SK-N-SH (cell line): ENCODE results near the gene PIR. TPM values are rescaled to one million over a fixed set of nuclear protein-coding genes. Genes with fewer than 3 reads are reported as not detected.

Source experiments
- CTCF ChIA-PET: fragments of 300-600, 350-600 bp; formaldehyde crosslinking; extraction: SDS; loops from one replicate; lab custom pipeline; 2021; lab: Yijun Ruan, JAX
- POLR2A ChIA-PET: fragments of 350-600 bp; sonication (Branson Sonifier 250); formaldehyde crosslinking; extraction: SDS; loops from one replicate; lab custom pipeline; 2020; ENCODE audit warnings: antibody characterized with exemption, inconsistent platforms; lab: Yijun Ruan, JAX
- DNase-seq: peaks from one replicate; pipeline ENCODE4 v3.0.0; 2012
- H2AFZ ChIP-seq: fragments of 200-600 bp; sonication (generic); 2 replicates; pipeline ENCODE4 v1.8.1; 2016; ENCODE audit warnings: antibody characterized with exemption, mild to moderate bottlenecking, low read depth
- H3F3A ChIP-seq: fragments of 200-600 bp; sonication (generic); replicated peaks from 2 replicates; pipeline ENCODE3; 2016; ENCODE audit warnings: antibody characterized with exemption, mild to moderate bottlenecking; ENCODE audit not compliant: insufficient read depth
- H3K27ac ChIP-seq, 2 experiments: fragments of 200-500 bp in 1 of 2; fragments of 200-600 bp in 1 of 2; sonication (Bioruptor generic) in 1 of 2; sonication (generic), shearing (Covaris generic) in 1 of 2; 2 replicates each; pipeline versions ENCODE4 v1.5.1 to v1.6.1; 2014 to 2016; ENCODE audit warnings: low read depth in 2 of 2, inconsistent platforms in 1 of 2, low read length in 1 of 2, mild to moderate bottlenecking in 1 of 2, mixed read lengths in 1 of 2
- H3K27me3 ChIP-seq: fragments of 200-600 bp; sonication (generic), shearing (Covaris generic); 2 replicates; pipeline ENCODE4 v1.6.1; 2016; ENCODE audit warnings: mixed run types; ENCODE audit not compliant: insufficient read depth
- H3K36me3 ChIP-seq, 2 experiments: fragments of 200-500 bp in 1 of 2; fragments of 200-600 bp in 1 of 2; sonication (Bioruptor generic) in 1 of 2; sonication (generic) in 1 of 2; replicated peaks in 1 of 2; 2 replicates each; pipeline versions ENCODE3 to v1.5.1; 2014 to 2016; ENCODE audit warnings: low read length in 1 of 2, mild to moderate bottlenecking in 1 of 2; ENCODE audit not compliant: insufficient read depth in 2 of 2, control insufficient read depth in 1 of 2
- H3K4me1 ChIP-seq, 2 experiments: fragments of 200-500 bp in 1 of 2; fragments of 200-600 bp in 1 of 2; sonication (Bioruptor generic) in 1 of 2; sonication (generic), shearing (Covaris generic) in 1 of 2; 2 replicates each; pipeline versions ENCODE4 v1.5.1 to v1.6.1; 2014 to 2016; ENCODE audit warnings: low read depth in 1 of 2, low read length in 1 of 2, mixed run types in 1 of 2; ENCODE audit not compliant: insufficient read depth in 2 of 2, control insufficient read depth in 1 of 2
- H3K4me2 ChIP-seq: fragments of 200-600 bp; sonication (generic), shearing (Covaris generic); 2 replicates; pipeline ENCODE4 v1.6.1; 2017; ENCODE audit warnings: mixed run types
- H3K4me3 ChIP-seq, 2 experiments: fragments of 200-500 bp in 1 of 2; fragments of 200-600 bp in 1 of 2; sonication (Bioruptor generic) in 1 of 2; sonication (generic), shearing (Covaris generic) in 1 of 2; 2 replicates each; pipeline versions ENCODE4 v1.5.1 to v1.8.1; 2014 to 2016; ENCODE audit warnings: low read depth in 2 of 2, inconsistent platforms in 1 of 2, low read length in 1 of 2, mild to moderate bottlenecking in 1 of 2, mixed read lengths in 1 of 2, moderate library complexity in 1 of 2
- H3K79me2 ChIP-seq: fragments of 200-600 bp; sonication (generic); 2 replicates; pipeline ENCODE4 v1.8.1; 2017; ENCODE audit warnings: mild to moderate bottlenecking; ENCODE audit not compliant: insufficient read depth
- H3K9ac ChIP-seq: fragments of 200-600 bp; sonication (generic); 2 replicates; pipeline ENCODE4 v1.6.1; 2017; ENCODE audit warnings: mixed run types
- H3K9me2 ChIP-seq: fragments of 200-600 bp; sonication (generic); 2 replicates; pipeline ENCODE4 v1.6.1; 2017; ENCODE audit warnings: mixed run types
- H3K9me3 ChIP-seq: fragments of 200-600 bp; sonication (generic); 2 replicates; pipeline ENCODE4 v1.6.1; 2017; ENCODE audit warnings: mixed run types, mild to moderate bottlenecking, moderate library complexity
- H4K20me1 ChIP-seq: fragments of 200-600 bp; sonication (generic); 2 replicates; pipeline ENCODE4 v1.6.1; 2017; ENCODE audit warnings: mild to moderate bottlenecking, mixed run types; ENCODE audit not compliant: insufficient read depth
- CHD2 ChIP-seq: fragments of 150-350 bp; IDR thresholded peaks from 2 replicates; pipeline ENCODE4 v1.6.1; 2018; ENCODE audit warnings: low read length; ENCODE audit not compliant: partially characterized antibody
- CTCF ChIP-seq: fragments of 200-600 bp; sonication (generic); IDR thresholded peaks from 2 replicates; pipeline ENCODE4 v1.6.1; 2017; ENCODE audit warnings: antibody characterized with exemption, mild to moderate bottlenecking, moderate library complexity
- ELF1 ChIP-seq: IDR thresholded peaks from 2 replicates; pipeline ENCODE4 v1.4.0; 2012
- GABPA ChIP-seq: IDR thresholded peaks from 2 replicates; pipeline ENCODE4 v1.4.0; 2012; ENCODE audit warnings: low read depth, mild to moderate bottlenecking
- GATA2 ChIP-seq: sonication (generic); formaldehyde crosslinking; IDR thresholded peaks from 2 replicates; pipeline ENCODE4 v1.5.0; 2020; ENCODE audit warnings: mild to moderate bottlenecking, missing genetic modification reagents
- JUND ChIP-seq: IDR thresholded peaks from 2 replicates; pipeline ENCODE4 v1.4.0; 2012
- MAX ChIP-seq: IDR thresholded peaks from 2 replicates; pipeline ENCODE4 v1.4.0; 2012; ENCODE audit warnings: low read depth
- MXI1 ChIP-seq: IDR thresholded peaks from 2 replicates; pipeline ENCODE4 v1.6.1; 2012; ENCODE audit warnings: mild to moderate bottlenecking, low read depth, low read length, improper control_type of control experiment
- NRF1 ChIP-seq: IDR thresholded peaks from 2 replicates; pipeline ENCODE4 v1.6.1; 2012; ENCODE audit warnings: low read depth, mild to moderate bottlenecking, low read length
- POLR2AphosphoS5 ChIP-seq: IDR thresholded peaks from 2 replicates; pipeline ENCODE4 v1.6.1; 2012; ENCODE audit warnings: low read depth, low read length
- RCOR1 ChIP-seq: fragments of 150-350 bp; IDR thresholded peaks from 2 replicates; pipeline ENCODE4 v1.6.1; 2017; ENCODE audit warnings: antibody characterized with exemption, low read length
- SIN3A ChIP-seq: IDR thresholded peaks from 2 replicates; pipeline ENCODE4 v1.6.1; 2012; ENCODE audit warnings: low read depth, mild to moderate bottlenecking, low read length, moderate library complexity, borderline replicate concordance
- TAF1 ChIP-seq: IDR thresholded peaks from 2 replicates; pipeline ENCODE4 v1.6.1; 2012; ENCODE audit warnings: low read depth, mild to moderate bottlenecking, low read length, moderate library complexity, borderline replicate concordance
- TEAD4 ChIP-seq: IDR thresholded peaks from 2 replicates; pipeline ENCODE4 v1.4.0; 2012; ENCODE audit warnings: mild to moderate bottlenecking, borderline replicate concordance; ENCODE audit not compliant: insufficient read depth
- USF1 ChIP-seq: IDR thresholded peaks from 2 replicates; pipeline ENCODE4 v1.4.0; 2012; ENCODE audit warnings: low read depth, borderline replicate concordance
- YY1 ChIP-seq: IDR thresholded peaks from 2 replicates; pipeline ENCODE4 v1.4.0; 2012; ENCODE audit warnings: low read depth, mild to moderate bottlenecking
- ZBTB33 ChIP-seq: IDR thresholded peaks from 2 replicates; pipeline ENCODE4 v1.4.0; 2012; ENCODE audit warnings: low read depth, borderline replicate concordance
- WGBS: methylation state at CpG from one replicate; pipeline ENCODE4 v1.1.6; 2017; ENCODE audit warnings: low lambda C conversion rate; 5-methylcytosine and 5-hydroxymethylcytosine counted together
- polyA plus RNA-seq, 3 experiments: library from polyadenylated mRNA; depleted of rRNA; stranded (reverse); fragments of >200 nt; gene quantifications; 2 replicates each; pipeline ENCODE4 v1.2.3, GENCODE V29; 2012

The PIR gene
- polyA plus RNA-seq, 1 of the 3 experiments (the other 2 are of a cell fraction): 12.3 TPM

- peak; percentile 44 for DNase-seq
- peaks cover 0 to 18% of the 10 kb centered on the region in 2 experiments for H3K36me3 ChIP-seq
- no peak for TF ChIP-seq JUND
- under 1% methylated on average over 10 of the region's 10 CpGs for WGBS
- H3K4me2 ChIP-seq: peak overlapping the region; percentile 63
- H3K27me3 ChIP-seq: peaks cover 2% of the 10 kb centered on the region; the same call in 1 of the 2 replicates
- peak overlapping the region; percentile 64 for H3K9ac ChIP-seq
- H3K9me3 ChIP-seq: no peaks in the 10 kb centered on the region
- H3K4me3 ChIP-seq: peak overlapping the region; percentile 53 to 56
- H3K27ac ChIP-seq: peak overlapping the region; percentile 65
- no peaks in the 10 kb centered on the region for H4K20me1 ChIP-seq
- peak overlapping the region; percentile 74; the same call in 1 of the 2 replicates for H2AFZ ChIP-seq
- H3K4me1 ChIP-seq: no peaks in the 10 kb centered on the region
- POLR2A ChIA-PET: no interaction called here
- CTCF ChIA-PET: interaction anchor here (5.4 kb wide), 1 partner anchor 13 kb away, joined by 30 read pairs; no protein-coding TSS in a partner anchor
- H3K79me2 ChIP-seq: peaks cover 24% of the 10 kb centered on the region; the same call in 1 of the 2 replicates
- no peaks in the 10 kb centered on the region for H3F3A ChIP-seq
- no peaks in the 10 kb centered on the region for H3K9me2 ChIP-seq
Measured at GRCh38 chrX:15336023-15336413, 157.1 kb downstream of the PIR start.

GRCh38 chrX:15335135-15336022, 157.8 kb downstream of the PIR start, which contains the start of gene PIGA:
PIGA (minus strand) TSS chrX:15335523; CDS start chrX:15331930, 3,593 bp downstream.
- peak within 1 kb of the TSS; percentile 74 for H2AFZ ChIP-seq
- CTCF ChIA-PET: interaction anchor here (1.2 to 5.4 kb wide), 2 partner anchors 14 to 36 kb away, joined by 3 to 30 read pairs; no protein-coding TSS in a partner anchor
- H3K4me1 ChIP-seq: no peaks in the 10 kb centered on the region
- 0 out of 2 replicates have a peak, but pooled peaks cover 3% of the 10 kb centered on the region for H3K27me3 ChIP-seq
- H3K9me3 ChIP-seq: no peaks in the 10 kb centered on the region
- 24% methylated on average over 40 of the region's 72 CpGs for WGBS
- peak within 1 kb of the TSS; percentile 61 to 70 for H3K4me3 ChIP-seq
- peak within 1 kb of the TSS; percentile 77 for H3K4me2 ChIP-seq
- DNase-seq: peak; percentile 89
- POLR2A ChIA-PET: no interaction called here
- H3F3A ChIP-seq: no peaks in the 10 kb centered on the region
- peaks cover 24% of the 10 kb centered on the region; the same call in 1 of the 2 replicates for H3K79me2 ChIP-seq
- H3K27ac ChIP-seq: peak within 1 kb of the TSS; percentile 65
- H4K20me1 ChIP-seq: no peaks in the 10 kb centered on the region
- H3K9ac ChIP-seq: peak within 1 kb of the TSS; percentile 80
- TF ChIP-seq SIN3A (peak; percentile 49; the same call in 1 of the 2 replicates), TAF1 (peak; percentile 29; the same call in 1 of the 2 replicates), ZBTB33 (0 out of 2 replicates have a peak, but pooled peaks have one; percentile 16), MXI1 (peak; percentile 89), GABPA (peak; percentile 46), NRF1 (peak; percentile 86), USF1 (no peak), GATA2 (CRISPR knock-in tag) (no peak), CHD2 (peak; percentile 81), MAX (no peak; the same call in 1 of the 2 replicates), RCOR1 (0 out of 2 replicates have a peak, but pooled peaks have one; percentile 14), TEAD4 (no peak), POLR2AphosphoS5 (0 out of 2 replicates have a peak, but pooled peaks have one; percentile 37), CTCF (no peak), YY1 (peak; percentile 78; the same call in 1 of the 2 replicates), ELF1 (no peak)
- peaks cover 0 to 21% of the 10 kb centered on the region in 2 experiments for H3K36me3 ChIP-seq
- no peaks in the 10 kb centered on the region for H3K9me2 ChIP-seq
